AG04449 (cell line): ENCODE results near the gene DEFB131A.
"Not testable (repeated sequence)": the region's sequence is repeated elsewhere in the genome, so short reads cannot be mapped to it uniquely, and the experiment has no call there.

Experiments used
- CTCF ChIA-PET: fragments of 350-600 bp; formaldehyde crosslinking; extraction: SDS; loops from one replicate; lab custom pipeline; 2021; ENCODE audit warnings: antibody characterized with exemption; lab: Yijun Ruan, JAX
- POLR2A ChIA-PET: fragments of 400-600, 350-600 bp; formaldehyde crosslinking; extraction: SDS; loops from one replicate; lab custom pipeline; 2020; ENCODE audit warnings: antibody characterized with exemption, inconsistent platforms; lab: Yijun Ruan, JAX
- DNase-seq: peaks from one replicate; pipeline ENCODE4 v3.0.0-alpha.2; 2010; ENCODE audit warnings: low read depth, low spot score
- H3K4me3 ChIP-seq: 2 replicates; pipeline ENCODE4 v1.5.1; 2011; ENCODE audit warnings: low read depth, mild to moderate bottlenecking, control low read depth, low read length

The DEFB131A gene

DNA sequence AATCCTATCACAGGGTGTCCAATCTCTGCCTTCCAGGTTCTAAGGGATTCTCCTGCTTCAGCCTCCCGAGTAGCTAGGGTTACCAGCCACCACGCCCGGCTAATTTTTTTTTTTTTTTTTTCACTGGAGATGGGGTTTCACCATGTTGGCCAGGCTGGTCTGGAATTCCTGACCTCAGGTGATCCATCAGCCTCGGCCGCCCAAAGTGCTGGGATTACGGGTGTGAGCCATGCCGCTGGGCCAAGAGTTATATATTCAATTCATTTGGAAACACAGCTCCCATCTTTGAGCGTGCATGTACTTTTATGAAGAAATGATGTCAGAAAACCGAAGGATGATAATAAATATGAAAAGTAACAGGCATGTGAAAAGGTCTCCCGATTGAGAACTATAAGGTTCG, 38.7 kb downstream of the DEFB131A start:
- DNase-seq, POLR2A ChIA-PET, H3K4me3 ChIP-seq, CTCF ChIA-PET: not testable (repeated sequence)

DNA sequence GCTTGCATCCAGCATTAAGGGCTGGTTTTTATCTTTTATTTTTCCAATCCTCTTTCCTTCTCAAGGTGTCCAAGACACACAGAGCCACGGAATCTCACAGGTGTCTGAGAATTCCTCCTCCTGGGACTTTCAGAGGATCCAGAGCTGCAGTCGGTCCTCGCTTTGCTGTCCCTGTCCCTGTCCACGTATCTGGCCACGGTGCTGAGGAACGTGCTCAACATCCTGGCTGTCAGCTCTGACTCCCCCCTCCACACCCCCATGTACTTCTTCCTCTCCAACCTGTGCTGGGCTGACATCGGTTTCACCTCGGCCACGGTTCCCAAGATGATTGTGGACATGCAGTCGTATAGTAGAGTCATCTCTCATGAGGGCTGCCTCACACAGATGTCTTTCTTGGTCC, 39.5 kb downstream of the DEFB131A start:
- H3K4me3 ChIP-seq, CTCF ChIA-PET, POLR2A ChIA-PET, DNase-seq: not testable (repeated sequence)

DNA sequence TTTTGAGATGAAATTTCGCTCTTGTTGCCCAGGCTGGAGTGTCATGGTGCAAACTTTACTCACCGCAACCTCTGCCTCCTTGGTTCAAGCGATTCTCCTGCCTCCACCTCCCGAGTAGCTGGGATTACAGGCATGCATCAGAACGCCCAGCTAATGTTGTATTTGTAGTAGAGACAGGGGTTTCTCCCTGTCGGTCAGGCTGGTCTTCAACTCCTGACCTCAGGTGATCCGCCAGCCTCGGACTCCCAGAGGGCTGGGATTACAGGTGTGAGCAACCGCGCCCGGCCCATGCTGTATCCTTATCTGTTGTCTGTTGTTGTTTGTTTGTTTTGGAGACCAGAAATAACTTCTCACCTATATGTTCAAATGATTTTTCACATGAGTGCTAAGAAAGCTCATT, 42.7 kb downstream of the DEFB131A start:
- H3K4me3 ChIP-seq, POLR2A ChIA-PET, CTCF ChIA-PET, DNase-seq: not testable (repeated sequence)

DNA sequence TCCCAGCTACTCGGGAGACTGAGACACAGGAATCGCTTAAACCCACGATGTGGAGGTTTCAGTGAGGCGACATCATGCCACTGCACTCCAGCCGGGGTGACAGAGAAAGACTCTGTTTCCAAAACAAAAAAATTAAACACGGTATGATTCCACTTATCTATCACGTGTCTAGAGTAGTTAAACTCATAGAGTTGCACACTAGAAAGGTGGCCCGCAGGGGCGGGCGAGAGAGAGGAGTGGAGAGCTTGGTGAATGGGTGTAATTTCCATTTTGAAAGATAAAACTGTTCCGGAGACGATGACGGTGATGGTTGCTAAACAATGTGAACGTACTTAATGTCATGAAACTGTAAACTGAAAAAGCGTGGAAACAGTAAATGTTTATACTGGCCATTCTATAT, 44.6 kb downstream of the DEFB131A start:
- DNase-seq, CTCF ChIA-PET, H3K4me3 ChIP-seq, POLR2A ChIA-PET: not testable (repeated sequence)

DNA sequence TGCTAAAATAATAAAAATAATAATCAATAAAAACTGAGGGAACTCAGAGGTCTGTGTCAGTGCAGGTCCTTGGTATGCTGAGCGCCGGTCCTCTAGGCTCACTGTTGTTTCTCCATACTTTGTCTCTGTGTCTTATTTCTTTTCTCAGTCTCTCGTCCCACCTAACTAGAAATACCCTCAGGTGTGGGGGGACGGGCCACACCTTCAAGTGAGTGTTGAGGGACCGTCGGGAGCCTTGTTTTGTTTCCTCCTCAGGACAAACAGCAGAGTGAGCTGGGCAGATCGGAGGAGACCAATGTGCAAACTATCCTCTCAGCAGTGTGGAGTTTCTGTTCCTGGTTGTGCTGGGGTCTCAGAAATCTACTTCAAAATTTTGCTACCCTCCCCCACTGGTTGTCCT, 46.3 kb downstream of the DEFB131A start:
- H3K4me3 ChIP-seq, CTCF ChIA-PET, POLR2A ChIA-PET, DNase-seq: not testable (repeated sequence)

DNA sequence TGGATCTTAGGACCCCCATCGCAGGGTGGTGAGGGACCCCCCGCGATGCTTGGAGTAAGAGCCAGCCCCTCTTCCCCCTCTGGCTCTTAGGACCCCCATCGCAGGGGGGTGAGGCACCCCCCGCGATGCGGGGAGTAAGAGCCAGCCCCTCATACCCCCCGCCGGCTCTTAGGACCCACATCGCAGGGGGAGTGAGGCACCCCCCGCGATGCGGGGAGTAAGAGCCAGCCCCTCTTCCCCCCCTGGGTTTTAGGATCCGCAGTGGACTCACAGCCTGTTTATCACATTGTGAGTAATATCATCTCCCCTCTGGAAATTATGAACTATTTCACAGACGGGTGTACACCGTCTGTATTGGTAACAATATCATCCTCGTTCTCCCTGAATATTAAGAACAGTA, 46.8 kb downstream of the DEFB131A start:
- CTCF ChIA-PET, DNase-seq, H3K4me3 ChIP-seq, POLR2A ChIA-PET: not testable (repeated sequence)

DNA sequence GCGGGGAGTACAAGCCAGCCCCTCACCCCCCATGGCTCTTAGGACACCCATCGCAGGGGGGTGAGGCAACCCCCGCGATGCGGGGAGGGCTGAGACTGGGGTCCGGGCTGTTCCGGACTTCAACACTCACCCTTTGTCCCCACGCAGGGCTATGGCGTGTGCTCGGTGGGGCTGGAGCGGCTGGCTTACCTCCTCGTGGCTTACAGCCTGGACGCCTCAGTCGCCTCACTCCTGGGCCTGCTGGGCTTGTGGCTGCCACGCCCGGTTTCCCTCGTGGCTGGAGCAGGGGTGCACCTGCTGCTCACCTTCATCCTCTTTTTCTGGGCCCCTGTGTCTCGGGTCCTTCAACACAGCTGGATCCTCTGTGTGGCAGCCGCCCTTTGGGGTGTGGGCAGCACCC, 49.4 kb downstream of the DEFB131A start:
- CTCF ChIA-PET, DNase-seq, H3K4me3 ChIP-seq, POLR2A ChIA-PET: not testable (repeated sequence)

DNA sequence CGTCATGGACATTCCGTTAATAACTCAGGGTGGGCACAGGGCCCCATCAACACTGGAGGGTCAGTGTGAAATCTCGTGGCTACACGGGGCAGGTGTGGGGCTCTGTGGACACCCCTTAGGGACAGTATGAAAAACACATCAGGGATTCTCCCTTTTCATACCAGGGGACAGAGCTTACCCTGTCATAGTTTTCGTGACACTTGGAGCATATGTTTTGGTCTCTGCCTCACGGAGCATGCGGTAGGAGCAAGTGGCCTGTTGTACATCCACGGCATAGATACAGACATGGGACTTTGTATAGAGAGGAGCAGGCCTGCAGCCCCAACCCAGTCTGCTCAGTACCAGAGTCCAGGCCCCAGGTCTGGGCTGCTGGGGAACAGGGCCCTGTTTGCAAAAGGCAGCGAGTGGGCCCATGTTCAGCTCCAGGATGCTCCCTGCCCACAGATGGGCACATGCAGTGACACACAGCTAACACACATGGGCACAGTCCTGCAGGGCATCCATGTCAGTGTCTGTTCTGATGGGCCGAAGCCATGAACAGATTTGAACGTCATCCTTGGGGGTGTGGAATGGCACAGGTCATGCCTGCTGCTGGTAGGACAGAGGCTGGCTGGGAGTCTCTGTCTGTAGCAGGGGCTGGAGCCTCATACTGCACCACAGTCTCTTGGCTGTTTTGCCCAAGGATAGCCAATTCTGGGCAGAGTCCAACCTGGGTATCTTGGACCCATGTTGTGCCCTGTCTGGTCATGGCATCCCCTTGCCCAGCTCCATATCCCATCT, 50.2 kb downstream of the DEFB131A start:
- POLR2A ChIA-PET, DNase-seq, CTCF ChIA-PET, H3K4me3 ChIP-seq: not testable (repeated sequence)

DNA sequence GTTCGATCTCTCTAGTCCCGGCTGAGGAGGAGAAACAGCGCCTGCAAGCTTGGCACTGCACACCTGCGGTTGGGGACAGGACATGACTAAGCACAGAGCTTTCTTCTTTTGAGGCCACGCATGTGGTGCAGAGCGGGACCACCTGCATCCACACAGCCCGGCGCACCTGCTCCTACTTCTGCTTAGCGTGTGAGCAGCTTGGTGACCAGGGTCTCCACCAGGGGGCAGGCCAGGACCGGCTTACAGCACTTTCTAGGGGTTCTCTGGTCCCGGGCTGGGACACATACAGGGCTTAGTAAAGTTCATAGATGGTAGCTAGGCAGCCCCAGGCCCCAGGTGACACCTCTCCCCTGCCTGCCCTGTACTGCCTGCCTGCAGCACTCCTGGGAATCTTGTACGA, 51.2 kb downstream of the DEFB131A start:
- POLR2A ChIA-PET, DNase-seq, H3K4me3 ChIP-seq: not testable (repeated sequence)
- CTCF ChIA-PET, result interaction anchor here (0.6 kb wide), 1 partner anchor 495 kb away, joined by 3 read pairs; no protein-coding TSS in a partner anchor

DNA sequence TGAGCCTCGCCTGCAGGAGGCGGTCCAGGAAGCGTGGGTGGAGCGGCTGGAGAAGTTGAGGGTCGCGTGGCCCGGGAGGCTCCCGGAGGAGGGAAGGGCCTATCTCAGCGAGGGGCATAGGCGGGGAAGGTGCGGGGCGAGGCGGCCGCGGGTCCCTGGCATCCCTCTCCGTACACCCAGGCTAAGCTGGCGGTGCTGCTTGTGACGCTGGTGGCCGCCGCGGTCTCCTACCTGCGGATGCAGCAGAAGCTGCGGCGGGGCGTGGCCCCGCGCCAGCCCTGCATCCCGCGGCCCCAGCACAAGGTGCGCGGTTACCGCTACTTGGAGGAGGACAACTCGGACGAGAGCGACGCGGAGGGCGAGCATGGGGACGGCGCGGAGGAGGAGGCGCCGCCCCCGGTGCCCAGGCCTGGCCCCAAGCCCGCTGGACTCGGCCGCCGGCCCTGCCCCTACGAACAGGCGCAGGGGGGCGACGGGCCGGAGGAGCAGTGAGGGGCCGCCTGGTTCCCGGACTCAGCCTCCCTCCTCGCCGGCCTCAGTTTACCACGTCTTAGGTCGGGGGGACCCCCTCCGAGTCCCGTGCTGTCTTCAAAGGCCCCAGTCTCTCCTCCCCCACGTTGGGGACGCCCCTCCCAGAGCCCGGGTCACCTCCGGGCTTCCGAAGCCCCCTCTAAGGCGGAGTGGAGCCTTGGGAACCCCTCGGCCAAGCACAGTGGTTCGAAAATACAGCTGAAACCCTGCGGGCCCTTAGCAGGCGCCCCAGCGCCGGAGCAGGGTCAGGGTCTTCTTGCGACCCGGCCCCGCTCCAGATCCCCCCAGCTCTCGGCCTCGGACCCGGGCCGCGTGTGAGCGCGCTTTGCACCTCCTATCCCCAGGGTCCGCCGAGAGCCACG, 53.6 kb downstream of the DEFB131A start:
- CTCF ChIA-PET, POLR2A ChIA-PET: not testable (repeated sequence)

DNA sequence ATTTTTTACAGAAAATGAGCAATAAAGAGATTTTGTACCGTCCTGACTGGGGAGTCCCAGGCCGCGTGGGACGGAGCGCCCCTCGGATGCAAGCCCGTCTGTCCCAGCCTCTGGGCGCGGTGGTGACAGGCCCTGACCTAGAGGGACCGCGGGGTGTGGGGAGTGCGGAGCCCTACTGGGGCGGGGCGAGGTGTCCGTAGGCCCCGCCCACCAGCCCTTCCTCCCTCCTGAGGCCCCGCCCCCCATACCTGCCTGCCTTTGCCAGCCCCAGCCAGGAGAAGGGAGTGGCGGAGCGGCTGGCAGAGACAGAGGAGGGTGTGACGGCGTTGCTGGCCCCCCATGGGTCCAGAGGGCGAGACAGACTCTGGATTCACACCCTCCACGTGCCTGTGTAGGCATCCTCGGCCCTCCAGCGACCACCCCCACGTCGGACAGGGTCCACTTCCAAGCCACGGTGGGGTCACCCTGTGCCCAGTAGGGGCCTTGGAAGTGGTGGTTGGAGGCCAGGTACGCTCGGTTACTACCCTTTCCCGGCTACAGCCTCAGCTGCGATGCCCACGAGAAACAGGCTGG, 54.3 kb downstream of the DEFB131A start:
- POLR2A ChIA-PET, H3K4me3 ChIP-seq, CTCF ChIA-PET, DNase-seq: not testable (repeated sequence)

More for the DNA sequence above, 53.6 kb downstream of the DEFB131A start:
- not testable (repeated sequence) for DNase-seq, H3K4me3 ChIP-seq

DNA sequence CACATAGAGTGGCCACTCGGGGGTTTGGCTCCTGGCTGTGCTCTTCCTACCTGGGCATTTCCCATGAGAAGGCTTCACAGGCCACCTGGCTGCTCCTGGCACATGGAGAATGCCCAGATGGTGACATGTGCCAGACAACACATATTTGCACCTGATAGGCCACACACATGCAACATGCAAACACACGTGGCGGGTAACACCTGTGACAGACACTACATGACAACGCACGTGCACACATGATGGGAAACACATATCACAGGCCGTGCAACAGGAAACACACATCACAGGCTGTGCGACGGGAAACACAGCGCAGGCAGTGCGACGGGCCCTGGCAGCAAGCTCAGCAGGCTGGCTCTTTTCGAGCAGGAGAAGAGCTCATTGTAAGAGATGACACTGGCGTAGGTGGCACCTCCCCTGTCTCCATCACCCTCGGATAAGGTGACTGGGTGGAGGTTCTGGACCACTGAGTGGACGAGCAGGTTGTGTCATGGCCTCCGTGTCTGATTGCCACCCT, 55.8 kb downstream of the DEFB131A start:
- DNase-seq, POLR2A ChIA-PET, H3K4me3 ChIP-seq, CTCF ChIA-PET: not testable (repeated sequence)
